Stimulated activated CD4-positive, alpha-beta T cell treated with anti-CD3 and anti-CD28 coated beads, Interleukin-4, amount 100 ng/mL, for 1 hour (primary cell): ENCODE measurements around the gene GPR146.

Experiments
- DNase-seq: peaks from one replicate; pipeline ENCODE4 v3.0.0-alpha.2; 2020

Gene GPR146

GRCh38 chr7:1012004-1012715 is 32.2 kb upstream of the GPR146 start:
- DNase-seq = no peak

- DNase-seq = no peak
Observed at GRCh38 chr7:1012716-1013095, 31.6 kb upstream of the GPR146 start.

GRCh38 chr7:1013581-1013980 is 30.8 kb upstream of the GPR146 start:
- no peak for DNase-seq

- no peak for DNase-seq
Observed at GRCh38 chr7:1014681-1015080, 29.7 kb upstream of the GPR146 start.

- no peak for DNase-seq
Observed at GRCh38 chr7:1015196-1016121, 28.9 kb upstream of the GPR146 start.

GRCh38 chr7:1016577-1017531 is 27.5 kb upstream of the GPR146 start:
- DNase-seq = no peak

- DNase-seq = no peak
Observed at GRCh38 chr7:1017586-1018333, 26.6 kb upstream of the GPR146 start.

GRCh38 chr7:1018334-1018695 is 26.0 kb upstream of the GPR146 start:
- no peak for DNase-seq

GRCh38 chr7:1019255-1019785 is 25.0 kb upstream of the GPR146 start:
- no peak for DNase-seq

GRCh38 chr7:1019789-1020610 is 24.3 kb upstream of the GPR146 start:
- no peak for DNase-seq

GRCh38 chr7:1020849-1021251 is 23.5 kb upstream of the GPR146 start:
- DNase-seq = no peak

- DNase-seq = no peak
Observed at GRCh38 chr7:1021366-1021765, 23.0 kb upstream of the GPR146 start.

GRCh38 chr7:1021931-1022330 is 22.4 kb upstream of the GPR146 start:
- no peak for DNase-seq

GRCh38 chr7:1022356-1022755 is 22.0 kb upstream of the GPR146 start:
- DNase-seq = no peak

GRCh38 chr7:1022801-1023465 is 21.4 kb upstream of the GPR146 start:
- DNase-seq = no peak

- DNase-seq = no peak
Observed at GRCh38 chr7:1024331-1024841, 20.0 kb upstream of the GPR146 start.

- no peak for DNase-seq
Observed at GRCh38 chr7:1024876-1025742, 19.2 kb upstream of the GPR146 start.

GRCh38 chr7:1025743-1026581 is 18.4 kb upstream of the GPR146 start:
- no peak for DNase-seq
